Measurements from ENCODE around the gene CHCHD6.

Gene CHCHD6

GRCh38 chr3:126880901-126881300, 176.9 kb downstream of the CHCHD6 start:
- TF ChIP-seq POLR2AphosphoS5 (IDR thresholded peaks at IDR 0.05; ENCODE audit: low read depth, low read length), result no peak

- no peak for TF ChIP-seq SIN3A (IDR thresholded peaks at IDR 0.05; ENCODE audit: borderline replicate concordance, insufficient read depth, low read length)
- TF ChIP-seq POLR2AphosphoS5 (IDR thresholded peaks at IDR 0.05; ENCODE audit: low read depth, low read length), result no peak
- no peak for TF ChIP-seq REST (IDR thresholded peaks at IDR 0.05; ENCODE audit: insufficient read depth in 1 of 2, low read depth in 2 of 2, low read length in 2 of 2)
- no peak for TF ChIP-seq FOXP2 (optimal IDR thresholded peaks at IDR 0.05; ENCODE audit: borderline replicate concordance, extremely low read depth, extremely low read length, insufficient read depth)
- TF ChIP-seq TAF1 (IDR thresholded peaks at IDR 0.05; ENCODE audit: borderline replicate concordance, insufficient read depth, low read length), result no peak
Measured at GRCh38 chr3:126881861-126882260, 177.8 kb downstream of the CHCHD6 start.

DNA sequence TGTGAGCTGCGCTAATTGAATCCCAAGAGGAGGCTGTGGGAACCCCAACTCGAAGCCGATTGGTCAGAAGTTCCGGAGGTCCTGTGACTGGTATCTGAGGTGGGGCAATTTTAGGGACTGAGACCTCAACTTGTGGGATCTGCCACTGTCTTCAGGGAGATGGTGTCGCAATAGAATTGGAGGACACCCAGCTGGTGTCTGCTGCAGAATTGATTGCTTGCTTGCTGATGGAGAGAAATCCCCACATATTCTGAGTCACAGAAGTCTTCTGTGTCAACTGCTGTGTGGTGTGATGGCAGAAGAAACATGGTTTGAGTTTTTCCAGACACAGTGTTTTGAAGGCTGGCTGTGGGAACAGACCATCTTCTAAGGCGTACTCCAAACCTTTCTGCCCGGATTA, 179.2 kb downstream of the CHCHD6 start:
- no peak for TF ChIP-seq FOXP2 (optimal IDR thresholded peaks at IDR 0.05; ENCODE audit: borderline replicate concordance, extremely low read depth, extremely low read length, insufficient read depth)
- TF ChIP-seq TAF1 (IDR thresholded peaks at IDR 0.05; ENCODE audit: borderline replicate concordance, insufficient read depth, low read length), result no peak
- TF ChIP-seq REST (IDR thresholded peaks at IDR 0.05; ENCODE audit: insufficient read depth in 1 of 2, low read depth in 2 of 2, low read length in 2 of 2), result no peak
- TF ChIP-seq SIN3A (IDR thresholded peaks at IDR 0.05; ENCODE audit: borderline replicate concordance, insufficient read depth, low read length), result no peak
- no peak for TF ChIP-seq POLR2AphosphoS5 (IDR thresholded peaks at IDR 0.05; ENCODE audit: low read depth, low read length)

- TF ChIP-seq POLR2AphosphoS5 (IDR thresholded peaks at IDR 0.05; ENCODE audit: low read depth, low read length), result no peak
- TF ChIP-seq SIN3A (IDR thresholded peaks at IDR 0.05; ENCODE audit: borderline replicate concordance, insufficient read depth, low read length), result no peak
- TF ChIP-seq FOXP2 (optimal IDR thresholded peaks at IDR 0.05; ENCODE audit: borderline replicate concordance, extremely low read depth, extremely low read length, insufficient read depth), result no peak
- no peak for TF ChIP-seq TAF1 (IDR thresholded peaks at IDR 0.05; ENCODE audit: borderline replicate concordance, insufficient read depth, low read length)
- no peak for TF ChIP-seq REST (IDR thresholded peaks at IDR 0.05; ENCODE audit: insufficient read depth in 1 of 2, low read depth in 2 of 2, low read length in 2 of 2)
Measured at GRCh38 chr3:126885425-126885824, 181.4 kb downstream of the CHCHD6 start.

DNA sequence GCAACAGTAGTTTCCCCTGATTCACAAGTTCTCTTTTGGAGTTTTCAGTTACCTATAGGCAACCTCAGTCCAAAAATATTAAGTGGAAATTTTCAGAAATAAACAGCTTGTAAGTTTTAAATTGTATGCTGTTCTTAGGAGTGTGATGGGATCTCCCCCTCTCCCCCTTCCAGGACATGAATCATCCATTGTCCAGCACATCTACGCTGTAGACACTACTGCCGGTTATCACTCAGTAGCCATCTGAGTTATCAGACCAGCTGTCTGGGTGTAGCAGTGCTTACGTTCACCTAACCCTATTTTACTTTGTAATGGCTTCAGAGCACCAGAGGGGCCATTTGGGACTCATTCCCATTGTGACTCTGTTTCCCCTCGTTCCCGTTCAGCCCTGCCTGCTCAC, 182.2 kb downstream of the CHCHD6 start:
- TF ChIP-seq REST (IDR thresholded peaks at IDR 0.05; ENCODE audit: insufficient read depth in 1 of 2, low read depth in 2 of 2, low read length in 2 of 2) (no peak), FOXP2 (optimal IDR thresholded peaks at IDR 0.05; ENCODE audit: borderline replicate concordance, extremely low read depth, extremely low read length, insufficient read depth) (no peak), SIN3A (IDR thresholded peaks at IDR 0.05; ENCODE audit: borderline replicate concordance, insufficient read depth, low read length) (no peak), POLR2AphosphoS5 (IDR thresholded peaks at IDR 0.05; ENCODE audit: low read depth, low read length) (no peak), TAF1 (IDR thresholded peaks at IDR 0.05; ENCODE audit: borderline replicate concordance, insufficient read depth, low read length) (no peak)
